Ramos (cell line): ENCODE measurements around the gene OR4B1.

ENCODE experiments used
- in situ Hi-C: fragments of 300-500 bp; cut with MboI; formaldehyde crosslinking; loops from one replicate; pipeline ENCODE4 v1.14.3; 2022; ENCODE audit warnings: low sequenced_read_pairs; ENCODE audit not compliant: unreplicated experiment

The OR4B1 gene

GRCh38 chr11:48248902-48249301, 32.3 kb downstream of the OR4B1 start:
- in situ Hi-C loops: loop anchor here (25.0 kb wide), 1 partner anchor 112 kb away; no protein-coding TSS in a partner anchor

DNA sequence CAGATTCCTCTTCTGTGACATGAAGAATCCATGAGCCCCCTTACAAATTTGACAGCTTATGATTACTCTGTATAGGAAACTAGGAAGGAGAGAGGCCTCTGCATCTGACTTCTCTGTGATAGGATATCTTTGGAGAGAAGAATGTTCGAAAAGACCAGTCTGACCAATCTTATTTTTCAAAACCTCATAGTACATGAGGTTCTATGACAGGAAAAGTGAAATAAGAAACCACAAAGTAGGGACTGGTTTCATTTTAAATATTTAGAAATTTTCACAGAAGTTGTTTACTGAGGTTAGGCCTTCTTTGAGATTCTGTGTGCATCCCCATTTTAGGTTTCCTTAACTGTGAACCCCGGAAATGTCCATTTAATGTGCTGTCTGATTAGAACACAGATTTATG, 45.0 kb downstream of the OR4B1 start:
- in situ Hi-C loops: no loop called here

GRCh38 chr11:48263423-48263911, 46.9 kb downstream of the OR4B1 start, which contains the start of gene OR4X1:
OR4X1 (plus strand) TSS chr11:48263861; CDS start chr11:48263861, 0 bp downstream.
- in situ Hi-C loops: no loop called here
